Gastrocnemius medialis (tissue), 4 donors: ENCODE measurements around the gene CPXM1. TPM values are rescaled to one million over a fixed set of nuclear protein-coding genes. Genes with fewer than 3 reads are reported as not detected.

Experiments used
- ATAC-seq, 2 donors: fragments of 150-250 bp; one replicate each; pipeline ENCODE4 v1.9.1; 2016
- DNase-seq, 2 donors: peaks; one replicate each; pipeline ENCODE4 v3.0.0-alpha.2; 2019
- H3K27ac ChIP-seq, 4 donors: fragments of 200-600 bp; sonication (generic); 1 replicate in 1 of 4; 2 replicates in 3 of 4; pipeline ENCODE4 v1.5.1; 2016 to 2018; ENCODE audit warnings: mild to moderate bottlenecking in 2 of 4, moderate library complexity in 1 of 4
- H3K27me3 ChIP-seq, 3 donors: fragments of 200-600 bp; sonication (generic) in 2 of 3; 1 replicate in 1 of 3; 2 replicates in 2 of 3; pipeline versions ENCODE4 v1.5.1 to v1.6.0; 2016 to 2019; ENCODE audit warnings: mild to moderate bottlenecking in 1 of 3, moderate library complexity in 1 of 3
- H3K36me3 ChIP-seq, 2 donors: fragments of 200-600 bp; sonication (generic) in 1 of 2; one replicate each; pipeline ENCODE4 v1.5.1; 2017 to 2018
- H3K4me1 ChIP-seq, 2 donors: fragments of 200-600 bp; sonication (generic) in 1 of 2; one replicate each; pipeline ENCODE4 v1.5.1; 2016 to 2017; ENCODE audit warnings: mild to moderate bottlenecking in 2 of 2
- H3K4me3 ChIP-seq, 4 donors: fragments of 200-600 bp; sonication (generic) in 3 of 4; 1 replicate in 1 of 4; 2 replicates in 3 of 4; pipeline ENCODE4 v1.5.1; 2016 to 2019; ENCODE audit warnings: mild to moderate bottlenecking in 2 of 4
- H3K9me3 ChIP-seq, 3 donors: fragments of 200-600 bp; sonication (generic) in 2 of 3; 1 replicate in 1 of 3; 2 replicates in 2 of 3; pipeline ENCODE4 v1.5.1; 2016 to 2019
- CTCF ChIP-seq, 5 experiments: fragments of 450-650 bp in 3 of 5; fragments of 200-600 bp in 2 of 5; sonication (generic) in 2 of 5; IDR thresholded peaks in 4 of 5; conservative IDR thresholded peaks in 1 of 5; 1 replicate in 4 of 5; 2 replicates in 1 of 5; pipeline ENCODE4 v1.5.1; 2016 to 2019; ENCODE audit warnings: antibody characterized with exemption in 5 of 5, mild to moderate bottlenecking in 3 of 5, moderate library complexity in 3 of 5
- POLR2A ChIP-seq, 2 donors: fragments of 450-650 bp; IDR thresholded peaks; one replicate each; pipeline ENCODE4 v1.6.1; 2017; ENCODE audit warnings: antibody characterized with exemption in 2 of 2, mild to moderate bottlenecking in 2 of 2, moderate library complexity in 2 of 2
- in situ Hi-C, 4 donors: fragments of 200-750 bp; cut with MboI; loops; one replicate each; pipeline versions ENCODE4 v1.15.0 to v1.8.0; 2017; ENCODE audit warnings: low sequenced_read_pairs in 4 of 4
- intact Hi-C: fragments of 100-400 bp; cut with DNase I; formaldehyde crosslinking; loops from one replicate; pipeline ENCODE4 v1.15.1; 2023; ENCODE audit warnings: low total_unique reads
- total RNA-seq, 4 donors: library from RNA; depleted of rRNA; stranded (reverse); fragments of >200 nt; gene quantifications; one replicate each; pipeline versions ENCODE4 v1.1.0 to v1.2.3, GENCODE V29; 2016

Gene CPXM1
- total RNA-seq, 4 donors from 2014 or later = 0.46 to 1.6 (median 0.81) TPM; not detected in 1

GRCh38 chr20:2845607-2846006, 45.2 kb upstream of the CPXM1 start:
- TF ChIP-seq CTCF (IDR thresholded peaks at IDR 0.05 in 4 of 5, conservative IDR thresholded peaks at IDR 0.05 in 1 of 5) (no peak), POLR2A (IDR thresholded peaks at IDR 0.05) (no peak)
- H3K27me3 ChIP-seq = no peaks in the 10 kb centered on the region
- no peak for ATAC-seq
- H3K9me3 ChIP-seq = no peaks in the 10 kb centered on the region
- in situ Hi-C loops (loop anchor here in 1 of 4 donors (25.0 kb wide), 1 partner anchor 1733 kb away; the partner anchor contains the start of gene PSMF1), intact Hi-C loops (no loop called here)
- peaks cover 9 to 11% of the 10 kb centered on the region in 2 donors for H3K4me1 ChIP-seq
- no peak overlapping the region for H3K27ac ChIP-seq
- no peaks in the 10 kb centered on the region for H3K36me3 ChIP-seq
- H3K4me3 ChIP-seq = no peak overlapping the region
- no peak for DNase-seq

- peak overlapping the region; percentile 83 to 97 (median 94) for H3K27ac ChIP-seq
- intact Hi-C loops (loop anchor here (1.0 to 5.0 kb wide), 3 partner anchors 32 to 189 kb away; partner anchors contain the start of genes NOP56 and PTPRA), in situ Hi-C loops (loop anchor here in 1 of 4 donors (25.0 kb wide), 1 partner anchor 1729 kb away; the partner anchor contains the start of gene PSMF1)
- TF ChIP-seq POLR2A (IDR thresholded peaks at IDR 0.05) (no peak), CTCF (IDR thresholded peaks at IDR 0.05 in 4 of 5, conservative IDR thresholded peaks at IDR 0.05 in 1 of 5) (no peak)
- peak overlapping the region; percentile 88 to 98 (median 90) for H3K4me3 ChIP-seq
- H3K36me3 ChIP-seq = no peaks in the 10 kb centered on the region
- no peaks in the 10 kb centered on the region for H3K27me3 ChIP-seq
- H3K4me1 ChIP-seq = peaks cover 16 to 23% of the 10 kb centered on the region in 2 donors
- H3K9me3 ChIP-seq = no peaks in the 10 kb centered on the region
- DNase-seq (no peak), ATAC-seq (peak; percentile 34 to 35)
These were observed 40.6 kb upstream of the CPXM1 start for GRCh38 chr20:2840967-2841531.

GRCh38 chr20:2840138-2840966, 39.9 kb upstream of the CPXM1 start, which contains the start of the genes PCED1A and VPS16:
TSS of gene PCED1A (minus strand) at chr20:2840655. CDS start at chr20:2839912, 743 bp downstream.
TSS of gene VPS16 (plus strand) at chr20:2840745. CDS start at chr20:2840775, 30 bp downstream.
- H3K27me3 ChIP-seq = no peaks in the 10 kb centered on the region

More at GRCh38 chr20:2840138-2840966, 39.9 kb upstream of the CPXM1 start, which contains the start of the genes PCED1A and VPS16:
- in situ Hi-C loops (loop anchor here in 1 of 4 donors (25.0 kb wide), 1 partner anchor 1728 kb away; the partner anchor contains the start of gene PSMF1), intact Hi-C loops (loop anchor here (1.0 to 5.0 kb wide), 3 partner anchors 33 to 188 kb away; partner anchors contain the start of genes NOP56 and PTPRA)
- H3K36me3 ChIP-seq = no peaks in the 10 kb centered on the region
- H3K9me3 ChIP-seq = no peaks in the 10 kb centered on the region
- DNase-seq (peak; percentile 71 to 82), ATAC-seq (peak; percentile 95 to 97)
- TF ChIP-seq POLR2A (IDR thresholded peaks at IDR 0.05) = peak; percentile 42 to 60
- TF ChIP-seq CTCF (IDR thresholded peaks at IDR 0.05 in 4 of 5, conservative IDR thresholded peaks at IDR 0.05 in 1 of 5) = no peak
- H3K4me1 ChIP-seq = peaks cover 16 to 23% of the 10 kb centered on the region in 2 donors
- H3K4me3 ChIP-seq = peak within 1 kb of the TSS; percentile 88 to 98 (median 90)
- H3K27ac ChIP-seq = peak within 1 kb of the TSS; percentile 83 to 97 (median 94)
